ENCODE results near the gene LUZP1. TPM values are rescaled to one million over a fixed set of nuclear protein-coding genes. Genes with fewer than 3 reads are reported as not detected.

The LUZP1 gene
- total and polyA plus RNA-seq, 4 donors = 2.6 to 9.3 (median 5.1) TPM

DNA sequence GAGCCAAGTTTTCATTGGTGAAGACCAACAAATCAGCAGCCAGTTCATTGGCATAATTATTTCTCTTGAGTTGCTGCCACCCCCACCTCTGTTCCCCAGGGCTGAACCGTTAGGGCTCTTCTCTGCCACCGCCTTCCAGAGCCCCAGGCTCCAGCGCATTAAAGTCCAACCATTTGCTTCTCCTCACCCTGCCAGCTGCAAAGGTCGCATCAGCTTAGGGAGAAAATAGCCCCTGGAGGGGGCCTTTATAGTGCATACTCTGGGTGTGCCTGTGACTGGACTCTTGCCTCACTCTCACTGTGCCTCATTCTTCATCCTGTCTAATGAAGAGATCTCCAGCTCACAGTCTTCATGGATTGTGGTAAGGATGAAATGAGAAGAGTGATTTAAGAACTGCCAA, 99.0 kb downstream of the LUZP1 start (continued):
- TF ChIP-seq, protein P1, sequence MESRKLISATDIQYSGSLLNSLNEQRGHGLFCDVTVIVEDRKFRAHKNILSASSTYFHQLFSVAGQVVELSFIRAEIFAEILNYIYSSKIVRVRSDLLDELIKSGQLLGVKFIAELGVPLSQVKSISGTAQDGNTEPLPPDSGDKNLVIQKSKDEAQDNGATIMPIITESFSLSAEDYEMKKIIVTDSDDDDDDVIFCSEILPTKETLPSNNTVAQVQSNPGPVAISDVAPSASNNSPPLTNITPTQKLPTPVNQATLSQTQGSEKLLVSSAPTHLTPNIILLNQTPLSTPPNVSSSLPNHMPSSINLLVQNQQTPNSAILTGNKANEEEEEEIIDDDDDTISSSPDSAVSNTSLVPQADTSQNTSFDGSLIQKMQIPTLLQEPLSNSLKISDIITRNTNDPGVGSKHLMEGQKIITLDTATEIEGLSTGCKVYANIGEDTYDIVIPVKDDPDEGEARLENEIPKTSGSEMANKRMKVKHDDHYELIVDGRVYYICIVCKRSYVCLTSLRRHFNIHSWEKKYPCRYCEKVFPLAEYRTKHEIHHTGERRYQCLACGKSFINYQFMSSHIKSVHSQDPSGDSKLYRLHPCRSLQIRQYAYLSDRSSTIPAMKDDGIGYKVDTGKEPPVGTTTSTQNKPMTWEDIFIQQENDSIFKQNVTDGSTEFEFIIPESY (IDR thresholded peaks at IDR 0.05) = no peak
- no peak for TF ChIP-seq RXRA (IDR thresholded peaks at IDR 0.05)

DNA sequence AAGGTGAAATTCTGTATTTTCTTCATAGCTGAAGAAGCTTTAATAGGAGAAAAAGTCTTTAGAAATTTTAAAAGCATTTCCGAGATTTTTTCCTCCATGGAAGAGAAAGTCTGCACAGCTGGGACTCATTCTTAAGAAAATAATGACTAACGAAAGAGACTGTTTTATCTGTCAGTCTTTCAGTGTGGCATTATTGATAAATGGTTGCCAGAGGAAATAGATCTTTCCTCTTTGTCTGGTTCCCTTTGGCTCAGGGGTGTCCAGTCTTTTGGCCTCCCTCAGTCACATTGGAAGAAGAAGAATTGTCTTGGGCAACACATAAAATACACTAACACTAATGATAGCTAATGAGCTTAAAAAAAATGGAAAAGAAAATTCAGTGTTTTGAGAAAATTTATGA, 99.5 kb downstream of the LUZP1 start:
- no peaks in the 10 kb centered on the region for H3K9me3 ChIP-seq (ENCODE audit: control insufficient read depth in 4 of 4, low read length in 3 of 4)

GRCh38 chr1:23066075-23066474, 102.6 kb downstream of the LUZP1 start:
- WGBS = 95% methylated on average over 2 of the region's 2 CpGs
- no peak overlapping the region for H3K27ac ChIP-seq (ENCODE audit: low read depth in 1 of 2, low read length in 2 of 2)
- H3K36me3 ChIP-seq (ENCODE audit: control insufficient read depth in 4 of 4, insufficient read depth in 3 of 4, low read depth in 1 of 4, low read length in 3 of 4) = peaks cover 3 to 24% (median 19%) of the 10 kb centered on the region in 4 donors
- no peaks in the 10 kb centered on the region for H3K27me3 ChIP-seq (ENCODE audit: control insufficient read depth in 4 of 4, insufficient read depth in 4 of 4, low read length in 3 of 4)
- no peak for TF ChIP-seq GABPA (IDR thresholded peaks at IDR 0.05 in 1 of 2, conservative IDR thresholded peaks at IDR 0.05 in 1 of 2)
- no peak for TF ChIP-seq REST (IDR thresholded peaks at IDR 0.05)
- TF ChIP-seq, protein P2, sequence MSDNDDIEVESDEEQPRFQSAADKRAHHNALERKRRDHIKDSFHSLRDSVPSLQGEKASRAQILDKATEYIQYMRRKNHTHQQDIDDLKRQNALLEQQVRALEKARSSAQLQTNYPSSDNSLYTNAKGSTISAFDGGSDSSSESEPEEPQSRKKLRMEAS (IDR thresholded peaks at IDR 0.05) = no peak
- no peak for TF ChIP-seq SP1 (IDR thresholded peaks at IDR 0.05)
- TF ChIP-seq TAF1 (conservative IDR thresholded peaks at IDR 0.05) = no peak
- TF ChIP-seq EGR1 (IDR thresholded peaks at IDR 0.05; ENCODE audit: low read depth in 2 of 2) = no peak
- no peaks in the 10 kb centered on the region for H3K9me3 ChIP-seq (ENCODE audit: control insufficient read depth in 4 of 4, low read length in 3 of 4)
- DNase-seq (ENCODE audit: low spot score) = no peak
- H3K4me3 ChIP-seq (ENCODE audit: low read depth in 1 of 3, low read length in 3 of 3) = no peak overlapping the region
- H3K9ac ChIP-seq (ENCODE audit: low read depth in 1 of 2, low read length in 2 of 2) = no peak overlapping the region
- no peaks in the 10 kb centered on the region for H3K4me1 ChIP-seq (ENCODE audit: control insufficient read depth in 4 of 4, insufficient read depth in 4 of 4, low read length in 3 of 4)

More for the DNA sequence above, 99.5 kb downstream of the LUZP1 start:
- no peak overlapping the region for H3K27ac ChIP-seq (ENCODE audit: low read depth in 1 of 2, low read length in 2 of 2)
- H3K27me3 ChIP-seq (ENCODE audit: control insufficient read depth in 4 of 4, insufficient read depth in 4 of 4, low read length in 3 of 4) = no peaks in the 10 kb centered on the region
- 93% methylated on average over 2 of the region's 2 CpGs for WGBS
- H3K4me3 ChIP-seq (ENCODE audit: low read depth in 1 of 3, low read length in 3 of 3) = no peak overlapping the region
- H3K9ac ChIP-seq (ENCODE audit: low read depth in 1 of 2, low read length in 2 of 2) = no peak overlapping the region
- no peak for DNase-seq (ENCODE audit: low spot score)
- TF ChIP-seq FOXA1 (IDR thresholded peaks at IDR 0.05) = no peak
- TF ChIP-seq RAD21 (IDR thresholded peaks at IDR 0.05) = no peak
- TF ChIP-seq, protein P2 (IDR thresholded peaks at IDR 0.05) = no peak
- no peak for TF ChIP-seq NR2F2 (IDR thresholded peaks at IDR 0.05)
- TF ChIP-seq RXRA (IDR thresholded peaks at IDR 0.05) = no peak
- TF ChIP-seq, protein P1 (IDR thresholded peaks at IDR 0.05) = no peak
- no peak for TF ChIP-seq EGR1 (IDR thresholded peaks at IDR 0.05; ENCODE audit: low read depth in 2 of 2)
- no peak for TF ChIP-seq CTCF (IDR thresholded peaks at IDR 0.05; ENCODE audit: low read depth, low read length, missing input control)
- no peak for TF ChIP-seq HNF4G (IDR thresholded peaks at IDR 0.05)
- TF ChIP-seq HNF4A (conservative IDR thresholded peaks at IDR 0.05) = no peak
- no peak for TF ChIP-seq SP1 (IDR thresholded peaks at IDR 0.05)
- no peak for TF ChIP-seq JUND (IDR thresholded peaks at IDR 0.05)
- TF ChIP-seq TAF1 (conservative IDR thresholded peaks at IDR 0.05) = no peak
- peaks cover 1 to 37% (median 27%) of the 10 kb centered on the region in 4 donors for H3K36me3 ChIP-seq (ENCODE audit: control insufficient read depth in 4 of 4, insufficient read depth in 3 of 4, low read depth in 1 of 4, low read length in 3 of 4)
- no peaks in the 10 kb centered on the region for H3K4me1 ChIP-seq (ENCODE audit: control insufficient read depth in 4 of 4, insufficient read depth in 4 of 4, low read length in 3 of 4)

Data from liver (tissue), 9 donors.